OCI-LY3 (cell line): ENCODE results near the gene RNU7-1.

Experiments used
- EZH2phosphoT487 ChIP-seq: fragments of 200-600 bp; shearing (Covaris generic); IDR thresholded peaks from 2 replicates; pipeline ENCODE4 v1.6.1; 2018; ENCODE audit warnings: antibody characterized with exemption, mixed run types, low read depth
- TF ChIP-seq, protein P1 (sequence below): fragments of 200-600, 300-600 bp; sonication (generic); IDR thresholded peaks from 2 replicates; pipeline ENCODE4 v1.5.1; 2014; ENCODE audit warnings: antibody characterized with exemption, low read length, low read depth

GRCh38 chr12:6980740-6981139 lies 37.1 kb downstream of the RNU7-1 start:
- TF ChIP-seq EZH2phosphoT487 = no peak
- TF ChIP-seq, protein P1, sequence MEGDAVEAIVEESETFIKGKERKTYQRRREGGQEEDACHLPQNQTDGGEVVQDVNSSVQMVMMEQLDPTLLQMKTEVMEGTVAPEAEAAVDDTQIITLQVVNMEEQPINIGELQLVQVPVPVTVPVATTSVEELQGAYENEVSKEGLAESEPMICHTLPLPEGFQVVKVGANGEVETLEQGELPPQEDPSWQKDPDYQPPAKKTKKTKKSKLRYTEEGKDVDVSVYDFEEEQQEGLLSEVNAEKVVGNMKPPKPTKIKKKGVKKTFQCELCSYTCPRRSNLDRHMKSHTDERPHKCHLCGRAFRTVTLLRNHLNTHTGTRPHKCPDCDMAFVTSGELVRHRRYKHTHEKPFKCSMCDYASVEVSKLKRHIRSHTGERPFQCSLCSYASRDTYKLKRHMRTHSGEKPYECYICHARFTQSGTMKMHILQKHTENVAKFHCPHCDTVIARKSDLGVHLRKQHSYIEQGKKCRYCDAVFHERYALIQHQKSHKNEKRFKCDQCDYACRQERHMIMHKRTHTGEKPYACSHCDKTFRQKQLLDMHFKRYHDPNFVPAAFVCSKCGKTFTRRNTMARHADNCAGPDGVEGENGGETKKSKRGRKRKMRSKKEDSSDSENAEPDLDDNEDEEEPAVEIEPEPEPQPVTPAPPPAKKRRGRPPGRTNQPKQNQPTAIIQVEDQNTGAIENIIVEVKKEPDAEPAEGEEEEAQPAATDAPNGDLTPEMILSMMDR = no peak
